Lung (tissue), 12 donors: Measurements from ENCODE around the gene HNRNPA0. TPM values are rescaled to one million over a fixed set of nuclear protein-coding genes. Genes with fewer than 3 reads are reported as not detected.

Experiments used
- ATAC-seq: fragments of 200-7000 bp; cut with Tn5 transposase; one replicate; pipeline ENCODE4 v1.9.1; 2020; ENCODE audit warnings: moderate number of reproducible peaks; ENCODE audit not compliant: insufficient read depth, low FRiP score
- DNase-seq, 3 donors: peaks; one replicate each; pipeline ENCODE4 v3.0.0-alpha.2; 2013 to 2017
- H3K27ac ChIP-seq, 2 donors: one replicate each; pipeline ENCODE4 v1.5.1; 2013; ENCODE audit warnings: mild to moderate bottlenecking in 2 of 2, moderate library complexity in 2 of 2, control low read depth in 1 of 2, inconsistent platforms in 1 of 2, low read depth in 1 of 2, low read length in 1 of 2
- H3K27me3 ChIP-seq, 3 donors: one replicate each; pipeline ENCODE4 v1.5.1; 2013; ENCODE audit warnings: low read length in 2 of 3; ENCODE audit not compliant: control insufficient read depth in 3 of 3, insufficient read depth in 3 of 3
- H3K36me3 ChIP-seq, 4 donors: one replicate each; pipeline ENCODE4 v1.5.1; 2013; ENCODE audit warnings: low read length in 4 of 4, mild to moderate bottlenecking in 1 of 4, moderate library complexity in 1 of 4; ENCODE audit not compliant: control insufficient read depth in 4 of 4, insufficient read depth in 4 of 4
- H3K4me1 ChIP-seq, 5 donors: one replicate each; pipeline ENCODE4 v1.5.1; 2013; ENCODE audit warnings: low read length in 5 of 5, mild to moderate bottlenecking in 2 of 5, moderate library complexity in 1 of 5; ENCODE audit not compliant: control insufficient read depth in 5 of 5, insufficient read depth in 5 of 5
- H3K4me3 ChIP-seq: one replicate; pipeline ENCODE4 v1.5.1; 2013; ENCODE audit warnings: mild to moderate bottlenecking, control low read depth, moderate library complexity
- H3K9ac ChIP-seq, 2 donors: one replicate each; pipeline ENCODE4 v1.5.1; 2013; ENCODE audit warnings: low read length in 2 of 2, control low read depth in 1 of 2; ENCODE audit not compliant: insufficient read depth in 1 of 2
- H3K9me3 ChIP-seq, 4 donors: one replicate each; pipeline ENCODE4 v1.5.1; 2013; ENCODE audit warnings: low read length in 3 of 4, mild to moderate bottlenecking in 1 of 4, moderate library complexity in 1 of 4; ENCODE audit not compliant: control insufficient read depth in 4 of 4, insufficient read depth in 3 of 4
- CTCF ChIP-seq: IDR thresholded peaks from 2 replicates; pipeline ENCODE4 v1.5.1; 2012; ENCODE audit warnings: mild to moderate bottlenecking; ENCODE audit errors: control extremely low read depth, extremely low read depth
- WGBS, 2 donors: extraction: QIAGEN DNeasy Blood & Tissue Kit; methylation state at CpG; one replicate each; pipeline ENCODE4 v1.1.7; 2013; 5-methylcytosine and 5-hydroxymethylcytosine counted together
- polyA plus RNA-seq, 2 donors: library from polyadenylated mRNA; stranded (reverse); fragments of 200-250 nt; gene quantifications; one replicate each; pipeline ENCODE4 v1.2.1, GENCODE V29; 2013
- total RNA-seq, 2 donors: library from RNA; depleted of rRNA in 1 of 2; stranded (reverse); fragments of >200 nt in 1 of 2; gene quantifications; one replicate each; pipeline ENCODE4 v1.2.1, GENCODE V29; 2014 to 2021
- donor health status: control.
- donor health status: control.
- donor health status: Bipolar disorder and iron deficiency.
- donor health status: healthy.
- donor health status: DM: yes; HTN: yes; CAD: no.

The HNRNPA0 gene
- total and polyA plus RNA-seq, 4 donors: 21.5 to 29.0 (median 25.1) TPM

- peaks cover 0 to 12% (median 7%) of the 10 kb centered on the region in 5 donors for H3K4me1 ChIP-seq
- no peak for TF ChIP-seq CTCF
- DNase-seq: peak; percentile 21 to 56 (median 55)
- no peak overlapping the region for H3K4me3 ChIP-seq
- H3K9ac ChIP-seq: no peak overlapping the region
- peaks cover 0 to 2% (median 0%) of the 10 kb centered on the region in 4 donors for H3K9me3 ChIP-seq
- H3K27ac ChIP-seq: no peak overlapping the region
- no peak for ATAC-seq
- no peaks in the 10 kb centered on the region for H3K27me3 ChIP-seq
- peaks cover 0 to 19% (median 17%) of the 10 kb centered on the region in 4 donors for H3K36me3 ChIP-seq
- WGBS, 2 donors: 64% methylated on average over 9 of the region's 9 CpGs
Measured at GRCh38 chr5:137699336-137700281, 54.6 kb downstream of the HNRNPA0 start.

GRCh38 chr5:137696481-137696880 lies 57.7 kb downstream of the HNRNPA0 start:
- Histone ChIP-seq H3K9me3 (peaks cover 0 to 2% (median 0%) of the 10 kb centered on the region in 4 donors), H3K9ac (no peak overlapping the region), H3K4me3 (no peak overlapping the region), H3K27me3 (no peaks in the 10 kb centered on the region), H3K27ac (no peak overlapping the region), H3K4me1 (peaks cover 0 to 15% (median 9%) of the 10 kb centered on the region in 5 donors), H3K36me3 (peaks cover 3 to 27% (median 16%) of the 10 kb centered on the region in 4 donors)
- no peak for ATAC-seq
- DNase-seq: no peak
- TF ChIP-seq CTCF: no peak
- 17 to 20% methylated on average over 1 of the region's 1 CpG for WGBS, 2 donors

- TF ChIP-seq CTCF: no peak
- 35 to 49% methylated on average over 4 of the region's 4 CpGs for WGBS, 2 donors
- peaks cover 3 to 27% (median 15%) of the 10 kb centered on the region in 4 donors for H3K36me3 ChIP-seq
- peaks cover 0 to 15% (median 9%) of the 10 kb centered on the region in 5 donors for H3K4me1 ChIP-seq
- no peaks in the 10 kb centered on the region for H3K27me3 ChIP-seq
- H3K4me3 ChIP-seq: no peak overlapping the region
- peaks cover 0 to 2% (median 0%) of the 10 kb centered on the region in 4 donors for H3K9me3 ChIP-seq
- DNase-seq (peak in 2 of 3 donors; percentile 21 to 24), ATAC-seq (no peak)
- H3K27ac ChIP-seq: peak overlapping the region; percentile 5 to 50
- no peak overlapping the region for H3K9ac ChIP-seq
Measured at GRCh38 chr5:137695651-137696428, 58.3 kb downstream of the HNRNPA0 start.

Other genes starting within 250 kb of the HNRNPA0 start
- gene KLHL3, start 18.3 kb downstream of the HNRNPA0 start, total RNA-seq: 10 to 100 TPM in 1 of 2 donors, 1 to 10 TPM in 1; 6.8 to 14.2 TPM
- 1 to 10 TPM; 1.0 to 2.0 TPM for gene KLHL3, start 18.3 kb downstream of the HNRNPA0 start, polyA plus RNA-seq
- gene MYOT, start 113.5 kb upstream of the HNRNPA0 start, total RNA-seq: under 1 TPM; 0.48 to 0.61 TPM
- gene MYOT, start 113.5 kb upstream of the HNRNPA0 start, polyA plus RNA-seq: under 1 TPM in 1 of 2 donors, not detected in 1; 0.44 TPM
- gene PKD2L2, start 135.1 kb upstream of the HNRNPA0 start, total RNA-seq: not detected
- gene PKD2L2, start 135.1 kb upstream of the HNRNPA0 start, polyA plus RNA-seq: under 1 TPM in 1 of 2 donors, not detected in 1; 0.05 TPM